GM23338 (cell line): ENCODE measurements around the gene ZNF277. TPM values are rescaled to one million over a fixed set of nuclear protein-coding genes. Genes with fewer than 3 reads are reported as not detected.

Experiments used
- ATAC-seq: fragments of 200-7000 bp; cut with Tn5 transposase; 3 replicates; pipeline ENCODE4 v1.9.1; 2020
- DNase-seq: peaks from one replicate; pipeline ENCODE4 v3.0.0-alpha.2; 2015; ENCODE audit warnings: low spot score
- H2AFZ ChIP-seq: fragments of 200-600 bp; sonication (generic); 2 replicates; pipeline ENCODE4 v1.8.0; 2016; ENCODE audit warnings: antibody characterized with exemption, mild to moderate bottlenecking, moderate library complexity
- H3F3A ChIP-seq: fragments of 200-600 bp; sonication (generic); replicated peaks from 2 replicates; pipeline ENCODE4 v1.8.0; 2017; ENCODE audit warnings: antibody characterized with exemption, mixed run types, low read depth
- H3K27ac ChIP-seq: fragments of 200-600 bp; sonication (generic); 2 replicates; pipeline ENCODE4 v1.6.1; 2016; ENCODE audit warnings: low read depth
- H3K27me3 ChIP-seq: fragments of 200-600 bp; sonication (generic); 2 replicates; pipeline ENCODE4 v1.8.0; 2016; ENCODE audit warnings: mild to moderate bottlenecking, mixed run types, moderate library complexity; ENCODE audit not compliant: insufficient read depth
- H3K36me3 ChIP-seq: fragments of 200-600 bp; sonication (generic); 2 replicates; pipeline ENCODE4 v1.8.0; 2016; ENCODE audit warnings: mild to moderate bottlenecking; ENCODE audit not compliant: insufficient read depth
- H3K4me1 ChIP-seq: fragments of 200-600 bp; sonication (generic); 2 replicates; pipeline ENCODE4 v1.8.0; 2016; ENCODE audit warnings: mild to moderate bottlenecking, moderate library complexity; ENCODE audit not compliant: insufficient read depth
- H3K4me2 ChIP-seq: fragments of 200-600 bp; sonication (generic); 2 replicates; pipeline ENCODE4 v1.7.1; 2017; ENCODE audit warnings: mixed run types
- H3K4me3 ChIP-seq: fragments of 200-600 bp; sonication (generic); 2 replicates; pipeline ENCODE4 v1.6.1; 2016; ENCODE audit warnings: mixed run types
- H3K79me2 ChIP-seq: fragments of 200-600 bp; sonication (generic); replicated peaks from 2 replicates; pipeline ENCODE4 v1.8.0; 2017; ENCODE audit warnings: mild to moderate bottlenecking; ENCODE audit not compliant: insufficient read depth
- H3K9me2 ChIP-seq: fragments of 200-600 bp; sonication (generic); 2 replicates; pipeline ENCODE4 v1.8.0; 2017; ENCODE audit not compliant: insufficient read depth
- H4K20me1 ChIP-seq: fragments of 200-600 bp; sonication (generic); replicated peaks from 2 replicates; pipeline ENCODE4 v1.8.0; 2017; ENCODE audit warnings: mild to moderate bottlenecking; ENCODE audit not compliant: insufficient read depth
- H3K27ac Mint-ChIP-seq: 2 replicates; pipeline ENCODE4 v1.8.0; 2020; ENCODE audit warnings: inconsistent platforms, mild to moderate bottlenecking, moderate library complexity, mixed read lengths
- H3K27me3 Mint-ChIP-seq: 3 replicates; pipeline ENCODE4 v1.8.0; 2022; ENCODE audit warnings: low read depth, mild to moderate bottlenecking, moderate library complexity, mixed read lengths, inconsistent platforms; ENCODE audit not compliant: insufficient read depth, poor library complexity
- H3K36me3 Mint-ChIP-seq: 3 replicates; pipeline ENCODE4 v1.8.0; 2021; ENCODE audit warnings: low read depth, mild to moderate bottlenecking, inconsistent platforms, moderate library complexity, mixed read lengths
- H3K4me1 Mint-ChIP-seq: 3 replicates; pipeline ENCODE4 v1.8.0; 2020; ENCODE audit warnings: mild to moderate bottlenecking, inconsistent platforms, mixed read lengths
- H3K4me3 Mint-ChIP-seq: 3 replicates; pipeline ENCODE4 v1.8.0; 2021; ENCODE audit warnings: moderate library complexity, mild to moderate bottlenecking, inconsistent platforms, mixed read lengths
- H3K9me3 Mint-ChIP-seq: 3 replicates; pipeline ENCODE4 v1.8.0; 2020; ENCODE audit warnings: moderate library complexity, mild to moderate bottlenecking, inconsistent platforms, mixed read lengths
- CREB1 ChIP-seq: fragments of 250-450 bp; sonication (Bioruptor Pico); IDR thresholded peaks from 2 replicates; pipeline ENCODE4 v1.5.0; 2020; ENCODE audit warnings: low read depth, mild to moderate bottlenecking, moderate library complexity
- EZH2 ChIP-seq: fragments of 200-600 bp; sonication (generic); IDR thresholded peaks from one replicate; pipeline ENCODE4 v1.8.0; 2017; ENCODE audit warnings: antibody characterized with exemption, mild to moderate bottlenecking, low read depth; ENCODE audit not compliant: unreplicated experiment
- EZH2phosphoT487 ChIP-seq: fragments of 200-600 bp; sonication (generic); IDR thresholded peaks from one replicate; pipeline ENCODE4 v1.8.1; 2018; ENCODE audit warnings: antibody characterized with exemption; ENCODE audit not compliant: unreplicated experiment
- JUNB ChIP-seq: IDR thresholded peaks from one replicate; pipeline ENCODE4 v1.6.1; 2016; ENCODE audit warnings: antibody characterized with exemption; ENCODE audit not compliant: unreplicated experiment
- NANOG ChIP-seq: IDR thresholded peaks from 2 replicates; pipeline ENCODE4 v1.6.1; 2016; ENCODE audit warnings: antibody characterized with exemption, borderline replicate concordance
- POLR2AphosphoS5 ChIP-seq: IDR thresholded peaks from 2 replicates; pipeline ENCODE4 v1.6.1; 2016; ENCODE audit warnings: antibody characterized with exemption, low read depth
- STAT1 ChIP-seq: IDR thresholded peaks from one replicate; pipeline ENCODE4 v1.6.1; 2016; ENCODE audit warnings: antibody characterized with exemption; ENCODE audit not compliant: unreplicated experiment
- ZNF114 ChIP-seq: fragments of 250-450 bp; sonication (Bioruptor Pico); IDR thresholded peaks from 2 replicates; pipeline ENCODE4 v1.5.0; 2020; ENCODE audit warnings: mild to moderate bottlenecking, moderate library complexity
- ZNF331 ChIP-seq: fragments of 250-450 bp; sonication (Bioruptor Pico); IDR thresholded peaks from 2 replicates; pipeline ENCODE4 v1.5.0; 2020; ENCODE audit warnings: low read depth, mild to moderate bottlenecking, moderate library complexity
- polyA plus RNA-seq: library from polyadenylated mRNA; unstranded; fragments of >200 nt; fragmentation: Nextera tagmentation; extraction: Ambion mirVana; gene quantifications from 2 replicates; pipeline ENCODE4 v1.2.1, GENCODE V29; 2016
- total RNA-seq: library from RNA; depleted of rRNA; stranded (reverse); fragments of >200 nt; shearing (Covaris generic); gene quantifications from 2 replicates; pipeline ENCODE4 v1.2.3, GENCODE V29; 2014
- TF ChIP-seq, protein P1 (sequence below): fragments of 250-450 bp; sonication (Bioruptor Pico); IDR thresholded peaks from 2 replicates; pipeline ENCODE4 v1.5.0; 2020; ENCODE audit warnings: mild to moderate bottlenecking, moderate library complexity
- TF ChIP-seq, protein P2 (sequence below): IDR thresholded peaks from 2 replicates; pipeline ENCODE4 v1.6.1; 2016; ENCODE audit warnings: antibody characterized with exemption
- TF ChIP-seq, protein P3 (sequence below), 2 experiments: fragments of 200-600 bp in 1 of 2; sonication (generic) in 1 of 2; conservative IDR thresholded peaks; 2 replicates each; pipeline versions ENCODE4 v1.5.1 to v1.6.1; 2016 to 2017; ENCODE audit warnings: antibody characterized with exemption in 2 of 2, low read depth in 2 of 2, mild to moderate bottlenecking in 2 of 2, moderate library complexity in 1 of 2
- TF ChIP-seq, protein P4 (sequence below): IDR thresholded peaks from one replicate; pipeline ENCODE4 v1.6.1; 2018; ENCODE audit warnings: antibody characterized with exemption; ENCODE audit not compliant: unreplicated experiment

The ZNF277 gene
- total and polyA plus RNA-seq, 2 experiments from 2014 or later: 25.4 to 28.9 TPM

DNA sequence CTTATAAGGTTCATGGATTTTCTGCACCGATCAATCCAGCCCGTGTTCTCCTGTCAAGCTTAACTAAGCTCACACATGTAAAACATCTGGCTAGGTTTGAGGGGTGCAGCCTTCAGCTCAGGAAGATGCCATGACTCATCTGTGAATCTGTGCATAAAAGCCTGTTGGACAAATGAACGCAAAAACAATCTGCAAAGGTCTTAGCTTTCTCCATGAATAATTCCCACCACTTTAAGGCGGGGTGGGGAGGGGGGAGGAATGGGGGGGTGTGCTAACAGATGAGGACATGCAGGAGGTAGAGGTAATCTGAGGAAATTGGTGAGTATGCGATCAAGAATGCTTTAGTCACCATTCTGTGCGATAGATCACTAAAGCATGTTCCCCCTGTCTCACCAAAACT lies 5.1 kb upstream of the ZNF277 start:
- no peaks in the 10 kb centered on the region; the same call in 2 of the 3 replicates for H3K36me3 Mint-ChIP-seq
- ATAC-seq (no peak), DNase-seq (no peak)
- H2AFZ ChIP-seq: no peak overlapping the region
- peaks cover 33% of the 10 kb centered on the region for H3K4me1 Mint-ChIP-seq
- no peak overlapping the region for H3K4me3 Mint-ChIP-seq
- H3K27me3 Mint-ChIP-seq: peaks cover 6% of the 10 kb centered on the region
- TF ChIP-seq JUNB (no peak), POLR2AphosphoS5 (no peak), EZH2phosphoT487 (no peak), NANOG (no peak), ZNF331 (CRISPR knock-in tag) (no peak), ZNF114 (no peak), EZH2 (no peak), STAT1 (no peak), CREB1 (no peak)
- TF ChIP-seq, protein P1, sequence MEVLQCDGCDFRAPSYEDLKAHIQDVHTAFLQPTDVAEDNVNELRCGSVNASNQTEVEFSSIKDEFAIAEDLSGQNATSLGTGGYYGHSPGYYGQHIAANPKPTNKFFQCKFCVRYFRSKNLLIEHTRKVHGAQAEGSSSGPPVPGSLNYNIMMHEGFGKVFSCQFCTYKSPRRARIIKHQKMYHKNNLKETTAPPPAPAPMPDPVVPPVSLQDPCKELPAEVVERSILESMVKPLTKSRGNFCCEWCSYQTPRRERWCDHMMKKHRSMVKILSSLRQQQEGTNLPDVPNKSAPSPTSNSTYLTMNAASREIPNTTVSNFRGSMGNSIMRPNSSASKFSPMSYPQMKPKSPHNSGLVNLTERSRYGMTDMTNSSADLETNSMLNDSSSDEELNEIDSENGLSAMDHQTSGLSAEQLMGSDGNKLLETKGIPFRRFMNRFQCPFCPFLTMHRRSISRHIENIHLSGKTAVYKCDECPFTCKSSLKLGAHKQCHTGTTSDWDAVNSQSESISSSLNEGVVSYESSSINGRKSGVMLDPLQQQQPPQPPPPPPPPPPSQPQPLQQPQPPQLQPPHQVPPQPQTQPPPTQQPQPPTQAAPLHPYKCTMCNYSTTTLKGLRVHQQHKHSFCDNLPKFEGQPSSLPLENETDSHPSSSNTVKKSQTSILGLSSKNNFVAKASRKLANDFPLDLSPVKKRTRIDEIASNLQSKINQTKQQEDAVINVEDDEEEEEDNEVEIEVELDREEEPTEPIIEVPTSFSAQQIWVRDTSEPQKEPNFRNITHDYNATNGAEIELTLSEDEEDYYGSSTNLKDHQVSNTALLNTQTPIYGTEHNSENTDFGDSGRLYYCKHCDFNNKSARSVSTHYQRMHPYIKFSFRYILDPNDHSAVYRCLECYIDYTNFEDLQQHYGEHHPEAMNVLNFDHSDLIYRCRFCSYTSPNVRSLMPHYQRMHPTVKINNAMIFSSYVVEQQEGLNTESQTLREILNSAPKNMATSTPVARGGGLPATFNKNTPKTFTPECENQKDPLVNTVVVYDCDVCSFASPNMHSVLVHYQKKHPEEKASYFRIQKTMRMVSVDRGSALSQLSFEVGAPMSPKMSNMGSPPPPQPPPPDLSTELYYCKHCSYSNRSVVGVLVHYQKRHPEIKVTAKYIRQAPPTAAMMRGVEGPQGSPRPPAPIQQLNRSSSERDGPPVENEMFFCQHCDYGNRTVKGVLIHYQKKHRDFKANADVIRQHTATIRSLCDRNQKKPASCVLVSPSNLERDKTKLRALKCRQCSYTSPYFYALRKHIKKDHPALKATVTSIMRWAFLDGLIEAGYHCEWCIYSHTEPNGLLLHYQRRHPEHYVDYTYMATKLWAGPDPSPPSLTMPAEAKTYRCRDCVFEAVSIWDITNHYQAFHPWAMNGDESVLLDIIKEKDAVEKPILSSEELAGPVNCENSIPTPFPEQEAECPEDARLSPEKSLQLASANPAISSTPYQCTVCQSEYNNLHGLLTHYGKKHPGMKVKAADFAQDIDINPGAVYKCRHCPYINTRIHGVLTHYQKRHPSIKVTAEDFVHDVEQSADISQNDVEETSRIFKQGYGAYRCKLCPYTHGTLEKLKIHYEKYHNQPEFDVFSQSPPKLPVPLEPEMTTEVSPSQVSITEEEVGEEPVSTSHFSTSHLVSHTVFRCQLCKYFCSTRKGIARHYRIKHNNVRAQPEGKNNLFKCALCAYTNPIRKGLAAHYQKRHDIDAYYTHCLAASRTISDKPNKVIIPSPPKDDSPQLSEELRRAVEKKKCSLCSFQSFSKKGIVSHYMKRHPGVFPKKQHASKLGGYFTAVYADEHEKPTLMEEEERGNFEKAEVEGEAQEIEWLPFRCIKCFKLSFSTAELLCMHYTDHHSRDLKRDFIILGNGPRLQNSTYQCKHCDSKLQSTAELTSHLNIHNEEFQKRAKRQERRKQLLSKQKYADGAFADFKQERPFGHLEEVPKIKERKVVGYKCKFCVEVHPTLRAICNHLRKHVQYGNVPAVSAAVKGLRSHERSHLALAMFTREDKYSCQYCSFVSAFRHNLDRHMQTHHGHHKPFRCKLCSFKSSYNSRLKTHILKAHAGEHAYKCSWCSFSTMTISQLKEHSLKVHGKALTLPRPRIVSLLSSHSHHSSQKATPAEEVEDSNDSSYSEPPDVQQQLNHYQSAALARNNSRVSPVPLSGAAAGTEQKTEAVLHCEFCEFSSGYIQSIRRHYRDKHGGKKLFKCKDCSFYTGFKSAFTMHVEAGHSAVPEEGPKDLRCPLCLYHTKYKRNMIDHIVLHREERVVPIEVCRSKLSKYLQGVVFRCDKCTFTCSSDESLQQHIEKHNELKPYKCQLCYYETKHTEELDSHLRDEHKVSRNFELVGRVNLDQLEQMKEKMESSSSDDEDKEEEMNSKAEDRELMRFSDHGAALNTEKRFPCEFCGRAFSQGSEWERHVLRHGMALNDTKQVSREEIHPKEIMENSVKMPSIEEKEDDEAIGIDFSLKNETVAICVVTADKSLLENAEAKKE (CRISPR knock-in tag): no peak
- TF ChIP-seq, protein P2, sequence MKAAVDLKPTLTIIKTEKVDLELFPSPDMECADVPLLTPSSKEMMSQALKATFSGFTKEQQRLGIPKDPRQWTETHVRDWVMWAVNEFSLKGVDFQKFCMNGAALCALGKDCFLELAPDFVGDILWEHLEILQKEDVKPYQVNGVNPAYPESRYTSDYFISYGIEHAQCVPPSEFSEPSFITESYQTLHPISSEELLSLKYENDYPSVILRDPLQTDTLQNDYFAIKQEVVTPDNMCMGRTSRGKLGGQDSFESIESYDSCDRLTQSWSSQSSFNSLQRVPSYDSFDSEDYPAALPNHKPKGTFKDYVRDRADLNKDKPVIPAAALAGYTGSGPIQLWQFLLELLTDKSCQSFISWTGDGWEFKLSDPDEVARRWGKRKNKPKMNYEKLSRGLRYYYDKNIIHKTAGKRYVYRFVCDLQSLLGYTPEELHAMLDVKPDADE: no peak
- TF ChIP-seq, protein P3, sequence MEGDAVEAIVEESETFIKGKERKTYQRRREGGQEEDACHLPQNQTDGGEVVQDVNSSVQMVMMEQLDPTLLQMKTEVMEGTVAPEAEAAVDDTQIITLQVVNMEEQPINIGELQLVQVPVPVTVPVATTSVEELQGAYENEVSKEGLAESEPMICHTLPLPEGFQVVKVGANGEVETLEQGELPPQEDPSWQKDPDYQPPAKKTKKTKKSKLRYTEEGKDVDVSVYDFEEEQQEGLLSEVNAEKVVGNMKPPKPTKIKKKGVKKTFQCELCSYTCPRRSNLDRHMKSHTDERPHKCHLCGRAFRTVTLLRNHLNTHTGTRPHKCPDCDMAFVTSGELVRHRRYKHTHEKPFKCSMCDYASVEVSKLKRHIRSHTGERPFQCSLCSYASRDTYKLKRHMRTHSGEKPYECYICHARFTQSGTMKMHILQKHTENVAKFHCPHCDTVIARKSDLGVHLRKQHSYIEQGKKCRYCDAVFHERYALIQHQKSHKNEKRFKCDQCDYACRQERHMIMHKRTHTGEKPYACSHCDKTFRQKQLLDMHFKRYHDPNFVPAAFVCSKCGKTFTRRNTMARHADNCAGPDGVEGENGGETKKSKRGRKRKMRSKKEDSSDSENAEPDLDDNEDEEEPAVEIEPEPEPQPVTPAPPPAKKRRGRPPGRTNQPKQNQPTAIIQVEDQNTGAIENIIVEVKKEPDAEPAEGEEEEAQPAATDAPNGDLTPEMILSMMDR (conservative IDR thresholded peaks at IDR 0.05; ENCODE audit: low read depth in 2 of 2): no peak
- TF ChIP-seq, protein P4, sequence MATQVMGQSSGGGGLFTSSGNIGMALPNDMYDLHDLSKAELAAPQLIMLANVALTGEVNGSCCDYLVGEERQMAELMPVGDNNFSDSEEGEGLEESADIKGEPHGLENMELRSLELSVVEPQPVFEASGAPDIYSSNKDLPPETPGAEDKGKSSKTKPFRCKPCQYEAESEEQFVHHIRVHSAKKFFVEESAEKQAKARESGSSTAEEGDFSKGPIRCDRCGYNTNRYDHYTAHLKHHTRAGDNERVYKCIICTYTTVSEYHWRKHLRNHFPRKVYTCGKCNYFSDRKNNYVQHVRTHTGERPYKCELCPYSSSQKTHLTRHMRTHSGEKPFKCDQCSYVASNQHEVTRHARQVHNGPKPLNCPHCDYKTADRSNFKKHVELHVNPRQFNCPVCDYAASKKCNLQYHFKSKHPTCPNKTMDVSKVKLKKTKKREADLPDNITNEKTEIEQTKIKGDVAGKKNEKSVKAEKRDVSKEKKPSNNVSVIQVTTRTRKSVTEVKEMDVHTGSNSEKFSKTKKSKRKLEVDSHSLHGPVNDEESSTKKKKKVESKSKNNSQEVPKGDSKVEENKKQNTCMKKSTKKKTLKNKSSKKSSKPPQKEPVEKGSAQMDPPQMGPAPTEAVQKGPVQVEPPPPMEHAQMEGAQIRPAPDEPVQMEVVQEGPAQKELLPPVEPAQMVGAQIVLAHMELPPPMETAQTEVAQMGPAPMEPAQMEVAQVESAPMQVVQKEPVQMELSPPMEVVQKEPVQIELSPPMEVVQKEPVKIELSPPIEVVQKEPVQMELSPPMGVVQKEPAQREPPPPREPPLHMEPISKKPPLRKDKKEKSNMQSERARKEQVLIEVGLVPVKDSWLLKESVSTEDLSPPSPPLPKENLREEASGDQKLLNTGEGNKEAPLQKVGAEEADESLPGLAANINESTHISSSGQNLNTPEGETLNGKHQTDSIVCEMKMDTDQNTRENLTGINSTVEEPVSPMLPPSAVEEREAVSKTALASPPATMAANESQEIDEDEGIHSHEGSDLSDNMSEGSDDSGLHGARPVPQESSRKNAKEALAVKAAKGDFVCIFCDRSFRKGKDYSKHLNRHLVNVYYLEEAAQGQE: no peak
- no peaks in the 10 kb centered on the region for H3F3A ChIP-seq
- peaks cover 14% of the 10 kb centered on the region for H4K20me1 ChIP-seq
- no peak overlapping the region for H3K4me2 ChIP-seq
- peaks cover 30% of the 10 kb centered on the region for H3K4me1 ChIP-seq
- H3K36me3 ChIP-seq: no peaks in the 10 kb centered on the region
- H3K27ac ChIP-seq: no peak overlapping the region
- H3K27me3 ChIP-seq: no peaks in the 10 kb centered on the region
- no peaks in the 10 kb centered on the region for H3K9me2 ChIP-seq
- H3K79me2 ChIP-seq: peaks cover 94% of the 10 kb centered on the region
- no peak overlapping the region for H3K27ac Mint-ChIP-seq
- no peaks in the 10 kb centered on the region; the same call in 2 of the 3 replicates for H3K9me3 Mint-ChIP-seq
- no peak overlapping the region for H3K4me3 ChIP-seq
